CD4-positive, alpha-beta T cell (primary cell): ENCODE data around the gene PTPN7. TPM values are rescaled to one million over a fixed set of nuclear protein-coding genes. Genes with fewer than 3 reads are reported as not detected.
A peak's percentile ranks its signal among the peaks of the same experiment; 100 is the strongest.

Experiments
- ATAC-seq: fragments of 200-7000 bp; cut with Tn5 transposase; one replicate; pipeline ENCODE4 v1.10.0; 2022; ENCODE audit warnings: mild to moderate bottlenecking; ENCODE audit not compliant: poor library complexity
- CTCF ChIA-PET: fragments of 350-600 bp; sonication (Branson Sonifier 250); formaldehyde crosslinking; loops from one replicate; lab custom pipeline; 2021; ENCODE audit warnings: antibody characterized with exemption, inconsistent platforms; lab: Charles Lee
- POLR2A ChIA-PET: fragments of 350-600 bp; sonication (Branson Sonifier 250); formaldehyde crosslinking; loops from one replicate; lab custom pipeline; 2021; ENCODE audit warnings: antibody characterized with exemption, inconsistent platforms; lab: Charles Lee
- DNase-seq, 14 experiments: peaks; one replicate each; pipeline ENCODE4 v3.0.0-alpha.2; 2013 to 2020; ENCODE audit warnings: mixed read lengths in 2 of 14
- H3K27ac ChIP-seq, 2 donors: one replicate each; pipeline versions ENCODE4 v1.5.1 to v1.7.0; 2013; ENCODE audit warnings: low read length in 2 of 2, low read depth in 1 of 2, mild to moderate bottlenecking in 1 of 2
- H3K27me3 ChIP-seq, 2 experiments: 1 replicate in 1 of 2; 2 replicates in 1 of 2; pipeline versions ENCODE4 v1.6.1 to v1.7.0; 2013; ENCODE audit warnings: low read length in 2 of 2, control low read depth in 1 of 2, mild to moderate bottlenecking in 1 of 2, moderate library complexity in 1 of 2; ENCODE audit not compliant: insufficient read depth in 2 of 2, control insufficient read depth in 1 of 2
- H3K36me3 ChIP-seq: one replicate; pipeline ENCODE4 v1.6.1; 2013; ENCODE audit warnings: low read length, control low read depth; ENCODE audit not compliant: insufficient read depth
- H3K4me1 ChIP-seq: one replicate; pipeline ENCODE4 v1.6.1; 2013; ENCODE audit warnings: low read length, control low read depth; ENCODE audit not compliant: insufficient read depth
- H3K4me3 ChIP-seq: one replicate; pipeline ENCODE4 v1.5.1; 2013; ENCODE audit warnings: mild to moderate bottlenecking, low read length, moderate library complexity
- H3K9me3 ChIP-seq, 2 experiments: 1 replicate in 1 of 2; 2 replicates in 1 of 2; pipeline versions ENCODE4 v1.6.1 to v1.7.0; 2013; ENCODE audit warnings: low read length in 2 of 2, mild to moderate bottlenecking in 2 of 2, control low read depth in 1 of 2, moderate library complexity in 1 of 2; ENCODE audit not compliant: control insufficient read depth in 1 of 2, insufficient read depth in 1 of 2
- H3K27ac Mint-ChIP-seq: one replicate; pipeline ENCODE4 v1.8.0; 2020; ENCODE audit warnings: mixed read lengths
- H3K27me3 Mint-ChIP-seq: one replicate; pipeline ENCODE4 v1.8.0; 2021; ENCODE audit warnings: mixed read lengths
- H3K36me3 Mint-ChIP-seq: one replicate; pipeline ENCODE4 v1.8.0; 2021; ENCODE audit warnings: low read depth, mixed read lengths
- H3K4me1 Mint-ChIP-seq: one replicate; pipeline ENCODE4 v1.8.0; 2021; ENCODE audit warnings: low read depth, mixed read lengths
- H3K4me3 Mint-ChIP-seq: one replicate; pipeline ENCODE4 v1.8.0; 2020; ENCODE audit warnings: mild to moderate bottlenecking, mixed read lengths
- H3K9me3 Mint-ChIP-seq: one replicate; pipeline ENCODE4 v1.8.0; 2020; ENCODE audit warnings: mixed read lengths
- intact Hi-C, 2 experiments: fragments of 100-400 bp; cut with DNase I in 1 of 2; cut with micrococcal nuclease in 1 of 2; formaldehyde crosslinking; loops; one replicate each; pipeline versions ENCODE4 v1.15.1 to v1.9.0; 2023 to 2025; cut with DNase I, micrococcal nuclease
- total RNA-seq, 174 experiments: library from RNA in 2 of 174; stranded (reverse) in 2 of 174; gene quantifications; one replicate each; pipeline ENCODE4 v1.2.3 and lab custom pipeline; 2021 to 2026
- TF ChIP-seq, protein P1 (sequence below): fragments of 200-600 bp; IDR thresholded peaks from one replicate; pipeline ENCODE4 v1.8.0; 2022; ENCODE audit warnings: antibody characterized with exemption, mild to moderate bottlenecking

PTPN7 gene
- total RNA-seq, 2 experiments from 2014 or later, result 144 to 145 TPM

DNA sequence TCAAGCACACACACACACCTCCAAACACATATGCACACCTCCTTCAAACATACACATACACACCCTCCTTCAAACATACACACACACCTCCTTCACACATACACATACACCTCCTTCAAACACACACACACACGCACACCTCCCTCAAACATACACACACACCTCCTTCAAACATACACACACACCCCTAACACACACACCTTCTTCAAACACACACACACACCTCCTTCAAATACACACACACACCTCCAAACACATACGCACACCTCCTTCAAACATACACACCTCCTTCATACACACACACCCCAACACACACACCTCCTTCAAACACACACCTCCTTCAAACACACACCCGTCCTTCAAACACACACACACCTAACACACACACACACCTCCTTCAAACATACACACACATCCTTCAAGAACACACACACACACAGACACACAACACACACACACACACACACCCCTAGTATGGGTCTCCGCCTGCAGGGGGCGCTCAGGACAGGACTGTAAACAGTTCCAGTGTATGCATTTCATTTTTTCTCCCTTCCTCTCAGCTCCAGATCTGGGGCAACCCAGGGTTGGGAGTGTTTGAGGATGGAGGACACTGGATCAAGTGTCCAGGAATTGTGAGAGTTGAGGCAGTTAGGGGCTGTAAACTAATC, 45.3 kb upstream of the PTPN7 start:
- TF ChIP-seq, protein P1, sequence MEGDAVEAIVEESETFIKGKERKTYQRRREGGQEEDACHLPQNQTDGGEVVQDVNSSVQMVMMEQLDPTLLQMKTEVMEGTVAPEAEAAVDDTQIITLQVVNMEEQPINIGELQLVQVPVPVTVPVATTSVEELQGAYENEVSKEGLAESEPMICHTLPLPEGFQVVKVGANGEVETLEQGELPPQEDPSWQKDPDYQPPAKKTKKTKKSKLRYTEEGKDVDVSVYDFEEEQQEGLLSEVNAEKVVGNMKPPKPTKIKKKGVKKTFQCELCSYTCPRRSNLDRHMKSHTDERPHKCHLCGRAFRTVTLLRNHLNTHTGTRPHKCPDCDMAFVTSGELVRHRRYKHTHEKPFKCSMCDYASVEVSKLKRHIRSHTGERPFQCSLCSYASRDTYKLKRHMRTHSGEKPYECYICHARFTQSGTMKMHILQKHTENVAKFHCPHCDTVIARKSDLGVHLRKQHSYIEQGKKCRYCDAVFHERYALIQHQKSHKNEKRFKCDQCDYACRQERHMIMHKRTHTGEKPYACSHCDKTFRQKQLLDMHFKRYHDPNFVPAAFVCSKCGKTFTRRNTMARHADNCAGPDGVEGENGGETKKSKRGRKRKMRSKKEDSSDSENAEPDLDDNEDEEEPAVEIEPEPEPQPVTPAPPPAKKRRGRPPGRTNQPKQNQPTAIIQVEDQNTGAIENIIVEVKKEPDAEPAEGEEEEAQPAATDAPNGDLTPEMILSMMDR, result no peak
- intact Hi-C loops, result no loop called here
- peaks cover 23% of the 10 kb centered on the region for H3K4me1 ChIP-seq
- peaks cover 12% of the 10 kb centered on the region for H3K4me1 Mint-ChIP-seq
- no peaks in the 10 kb centered on the region for H3K36me3 ChIP-seq
- no peak for ATAC-seq
- POLR2A ChIA-PET, result no interaction called here
- H3K27ac ChIP-seq, result no peak overlapping the region
- H3K4me3 ChIP-seq, result no peak overlapping the region
- no peaks in the 10 kb centered on the region for H3K36me3 Mint-ChIP-seq
- CTCF ChIA-PET, result no interaction called here
- H3K27me3 ChIP-seq, result peaks cover 6 to 14% of the 10 kb centered on the region in 2 experiments
- peak in 1 of 14 experiments; percentile 27 for DNase-seq
- no peaks in the 10 kb centered on the region for H3K9me3 ChIP-seq
- H3K27ac Mint-ChIP-seq, result no peak overlapping the region
- no peaks in the 10 kb centered on the region for H3K9me3 Mint-ChIP-seq
- peaks cover 7% of the 10 kb centered on the region for H3K27me3 Mint-ChIP-seq
- no peak overlapping the region for H3K4me3 Mint-ChIP-seq

DNA sequence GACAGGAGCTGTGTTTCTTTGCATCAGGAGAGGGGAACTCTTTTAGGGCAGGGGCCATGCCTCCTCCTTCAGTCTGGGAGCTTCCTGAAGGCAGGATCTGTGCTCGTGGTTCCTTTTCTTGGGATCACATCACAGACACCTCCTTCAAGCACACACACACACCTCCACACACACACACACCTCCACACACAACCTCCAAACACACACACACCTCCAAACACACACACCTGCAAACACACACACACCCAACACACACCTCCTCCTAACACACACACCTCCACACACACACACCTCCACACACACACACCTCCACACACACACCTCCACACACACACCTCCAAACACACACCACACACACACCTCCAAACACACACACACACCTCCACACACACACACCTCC, 43.7 kb upstream of the PTPN7 start:
- Histone ChIP-seq H3K9me3 (no peaks in the 10 kb centered on the region), H3K27ac (no peak overlapping the region), H3K36me3 (no peaks in the 10 kb centered on the region), H3K4me1 (peaks cover 34% of the 10 kb centered on the region), H3K27me3 (peaks cover 0 to 5% of the 10 kb centered on the region in 2 experiments), H3K4me3 (no peak overlapping the region)
- TF ChIP-seq, protein P1, result no peak
- no peak overlapping the region for H3K27ac Mint-ChIP-seq
- ChIA-PET CTCF (no interaction called here), POLR2A (no interaction called here)
- no peaks in the 10 kb centered on the region for H3K27me3 Mint-ChIP-seq
- H3K36me3 Mint-ChIP-seq, result no peaks in the 10 kb centered on the region
- no peaks in the 10 kb centered on the region for H3K9me3 Mint-ChIP-seq
- no peak overlapping the region for H3K4me3 Mint-ChIP-seq
- H3K4me1 Mint-ChIP-seq, result peaks cover 20% of the 10 kb centered on the region
- DNase-seq, result no peak
- intact Hi-C loops, result no loop called here
- no peak for ATAC-seq

DNA sequence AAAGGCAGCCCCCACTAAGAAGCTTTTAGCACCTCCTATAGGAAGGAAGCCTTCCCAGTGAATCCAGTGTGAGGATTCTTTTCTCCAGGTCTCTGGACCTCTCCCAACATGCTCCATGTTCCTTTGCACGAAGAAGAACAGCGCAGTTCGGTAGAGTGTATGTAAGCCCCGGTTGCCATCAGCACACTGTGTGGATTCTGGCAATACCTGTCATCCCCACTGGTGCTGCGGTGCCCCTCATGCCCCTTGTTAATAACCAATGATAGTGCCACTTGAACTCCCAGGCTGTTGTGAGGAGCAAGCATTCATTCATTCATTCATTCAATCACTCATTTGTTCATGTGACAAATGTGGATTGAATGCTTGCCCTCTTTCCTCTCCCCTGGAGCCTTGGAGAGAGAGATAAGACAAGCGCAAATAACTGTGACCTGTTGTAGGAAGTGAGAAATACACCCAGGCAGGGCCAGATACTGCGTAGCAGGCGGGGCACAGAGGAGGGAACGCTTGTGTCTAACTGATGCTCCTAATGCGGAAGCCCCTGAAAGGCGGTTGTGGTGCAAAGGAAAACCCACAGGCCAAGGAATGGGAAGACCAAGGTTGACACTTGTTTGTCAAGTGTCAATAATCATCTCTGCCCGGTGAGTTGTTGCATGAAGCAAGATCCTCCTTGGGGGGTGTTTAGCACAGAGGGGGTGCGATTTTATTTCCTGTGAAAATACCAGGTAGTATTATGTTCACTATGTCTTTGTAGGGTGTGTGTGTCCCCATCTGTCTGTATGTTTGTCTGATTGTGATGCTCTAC, 43.0 kb upstream of the PTPN7 start:
- Histone ChIP-seq H3K27ac (no peak overlapping the region), H3K4me3 (no peak overlapping the region), H3K27me3 (no peaks in the 10 kb centered on the region), H3K36me3 (no peaks in the 10 kb centered on the region), H3K9me3 (no peaks in the 10 kb centered on the region), H3K4me1 (peaks cover 39% of the 10 kb centered on the region)
- CTCF ChIA-PET, result interaction anchor here (1.1 kb wide), 1 partner anchor 10 kb away, joined by 4 read pairs; the partner anchor contains the start of gene LGR6
- TF ChIP-seq, protein P1, result no peak
- POLR2A ChIA-PET, result no interaction called here
- no peaks in the 10 kb centered on the region for H3K36me3 Mint-ChIP-seq
- H3K9me3 Mint-ChIP-seq, result no peaks in the 10 kb centered on the region
- intact Hi-C loops, result no loop called here
- DNase-seq (peak in 4 of 14 experiments; percentile 12 to 65 (median 25)), ATAC-seq (no peak)
- H3K27ac Mint-ChIP-seq, result no peak overlapping the region
- H3K4me3 Mint-ChIP-seq, result no peak overlapping the region
- peaks cover 24% of the 10 kb centered on the region for H3K4me1 Mint-ChIP-seq
- no peaks in the 10 kb centered on the region for H3K27me3 Mint-ChIP-seq
